Fibroblast of the aortic adventitia (primary cell): ENCODE data around the gene TCAP. TPM values are rescaled to one million over a fixed set of nuclear protein-coding genes. Genes with fewer than 3 reads are reported as not detected.
A peak's percentile ranks its signal among the peaks of the same experiment; 100 is the strongest.

Source experiments
- DNase-seq: peaks from one replicate; pipeline ENCODE4 v3.0.0-alpha.2; 2010; ENCODE audit warnings: low read depth
- H3K4me3 ChIP-seq: 2 replicates; pipeline ENCODE4 v1.5.1; 2011; ENCODE audit warnings: low read depth, mild to moderate bottlenecking, control low read depth, low read length, moderate library complexity
- CTCF ChIP-seq: IDR thresholded peaks from 2 replicates; pipeline ENCODE4 v1.5.1; 2011; ENCODE audit warnings: mild to moderate bottlenecking, low read length, control low read depth, inconsistent platforms; ENCODE audit not compliant: insufficient read depth
- total RNA-seq: library from RNA; depleted of rRNA; stranded (reverse); fragments of >200 nt; gene quantifications from 2 replicates; pipeline ENCODE4 v1.2.3, GENCODE V29; 2012; ENCODE audit warnings: low replicate concordance

Gene TCAP
- total RNA-seq, 1 donor = 0.36 TPM

- TF ChIP-seq CTCF = peak; percentile 27
- H3K4me3 ChIP-seq = peak within 1 kb of the TSS; percentile 94
- peak; percentile 85 for DNase-seq
These were observed 28.0 kb upstream of the TCAP start, which contains the start of gene STARD3 for GRCh38 chr17:39636927-39637736. Gene STARD3 (plus strand): TSS chr17:39637144. CDS start chr17:39653532, 16,388 bp downstream.

- DNase-seq = no peak
- TF ChIP-seq CTCF = no peak
- H3K4me3 ChIP-seq = peak overlapping the region; percentile 94
These were observed 26.8 kb upstream of the TCAP start for GRCh38 chr17:39638317-39638716.

- no peak for DNase-seq
- no peak overlapping the region for H3K4me3 ChIP-seq
- no peak for TF ChIP-seq CTCF
These were observed 26.1 kb upstream of the TCAP start for GRCh38 chr17:39639043-39639442.

GRCh38 chr17:39639566-39640458 is 25.3 kb upstream of the TCAP start:
- no peak overlapping the region for H3K4me3 ChIP-seq
- DNase-seq = no peak
- TF ChIP-seq CTCF = no peak

- no peak for DNase-seq
- H3K4me3 ChIP-seq = no peak overlapping the region
- no peak for TF ChIP-seq CTCF
These were observed 24.5 kb upstream of the TCAP start for GRCh38 chr17:39640591-39641031.

- no peak overlapping the region for H3K4me3 ChIP-seq
- TF ChIP-seq CTCF = no peak
- DNase-seq = no peak
These were observed 24.1 kb upstream of the TCAP start for GRCh38 chr17:39641097-39641496.
